Kidney (tissue), 14 donors: Measurements from ENCODE around the gene NTSR1. TPM values are rescaled to one million over a fixed set of nuclear protein-coding genes. Genes with fewer than 3 reads are reported as not detected.

ENCODE experiments used
- DNase-seq, 5 donors: peaks; one replicate each; pipeline ENCODE4 v3.0.0-alpha.2; 2013 to 2020
- FAIRE-seq: peaks from 2 replicates; lab custom pipeline; 2012; peaks lifted over from hg19 to GRCh38; lab: Jason Lieb, UNC
- H3K27ac ChIP-seq, 2 donors: one replicate each; pipeline ENCODE4 v1.7.0; 2013; ENCODE audit warnings: low read depth in 2 of 2, low read length in 2 of 2, inconsistent platforms in 1 of 2
- H3K27me3 ChIP-seq: one replicate; pipeline ENCODE4 v1.7.1; 2013; ENCODE audit warnings: low read length, inconsistent platforms; ENCODE audit not compliant: control insufficient read depth, insufficient read depth
- H3K36me3 ChIP-seq, 3 donors: one replicate each; pipeline versions ENCODE4 v1.7.0 to v1.7.1; 2013; ENCODE audit warnings: low read length in 3 of 3, control low read depth in 1 of 3, inconsistent platforms in 1 of 3; ENCODE audit not compliant: insufficient read depth in 3 of 3, control insufficient read depth in 2 of 3
- H3K4me1 ChIP-seq, 3 donors: one replicate each; pipeline versions ENCODE4 v1.7.0 to v1.7.1; 2013; ENCODE audit warnings: low read length in 3 of 3, inconsistent platforms in 1 of 3, low read depth in 1 of 3; ENCODE audit not compliant: control insufficient read depth in 2 of 3, insufficient read depth in 2 of 3
- H3K4me3 ChIP-seq, 3 donors: one replicate each; pipeline versions ENCODE4 v1.7.0 to v1.8.1; 2013; ENCODE audit warnings: low read length in 3 of 3, control low read depth in 1 of 3, inconsistent platforms in 1 of 3
- H3K9ac ChIP-seq, 3 donors: one replicate each; pipeline versions ENCODE4 v1.7.0 to v1.7.1; 2013; ENCODE audit warnings: low read length in 3 of 3, control low read depth in 1 of 3, inconsistent platforms in 1 of 3
- H3K9me3 ChIP-seq, 3 donors: one replicate each; pipeline versions ENCODE4 v1.7.0 to v1.7.1; 2013; ENCODE audit warnings: low read length in 3 of 3, control low read depth in 1 of 3, inconsistent platforms in 1 of 3; ENCODE audit not compliant: control insufficient read depth in 2 of 3, insufficient read depth in 1 of 3
- intact Hi-C: fragments of 100-400 bp; cut with DNase I; formaldehyde crosslinking; loops from one replicate; pipeline ENCODE4 v1.11.1; 2022
- polyA plus RNA-seq: library from polyadenylated mRNA; stranded (reverse); fragments of 350-450 nt; fragmentation: Illumina TruSeq; extraction: RNeasy Lipid Tissue Mini Kit (QIAGEN cat#74804); gene quantifications from one replicate; pipeline ENCODE4 v1.2.3, GENCODE V29; 2014; ENCODE audit warnings: low read depth, low replicate concordance; ENCODE audit not compliant: insufficient read depth
- total RNA-seq: library from RNA; stranded (reverse); fragmentation: NEBNext Ultra II Directional; extraction: Animal tissue kit (Norgen Biotek cat#: 25700); gene quantifications from one replicate; pipeline ENCODE4 v1.2.1, GENCODE V29; 2021
- TF ChIP-seq, protein P1 (sequence below): IDR thresholded peaks from 3 replicates; pipeline ENCODE4 v1.5.1; 2012; ENCODE audit warnings: mild to moderate bottlenecking, moderate library complexity, borderline replicate concordance; ENCODE audit not compliant: insufficient read depth; ENCODE audit errors: extremely low read depth
- donor health status: control.
- donor health status: control.
- donor health status: control.
- donor health status: control.
- donor health status: control.
- donor health status: DM: yes; HTN: yes; CAD: no.
- donor health status: Normal renal cell carcinoma (clear cell type).

The NTSR1 gene
- total and polyA plus RNA-seq, 2 donors from 2014 or later: 0.09 TPM; not detected in 1

DNA sequence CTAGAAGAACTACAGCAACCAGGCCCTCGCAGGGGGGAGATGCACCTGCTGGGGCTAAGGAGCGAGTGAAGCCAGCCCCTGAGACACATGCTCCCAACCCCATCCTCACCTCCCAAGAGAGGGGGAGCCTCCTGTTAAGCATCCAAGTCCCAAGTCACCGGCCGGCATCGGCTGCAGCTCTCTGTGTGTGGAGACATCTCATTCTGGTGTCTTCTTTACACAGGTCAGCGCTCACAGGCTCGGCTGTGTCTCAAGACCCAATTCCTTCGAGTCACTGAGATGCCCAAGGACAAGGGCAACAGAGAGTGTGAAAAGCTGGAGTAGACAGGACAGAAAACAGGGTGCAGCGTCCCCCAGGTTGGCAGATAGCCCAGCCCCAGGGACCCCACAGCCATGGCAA, 66.6 kb downstream of the NTSR1 start:
- DNase-seq (no peak), FAIRE-seq (no peak)
- TF ChIP-seq, protein P1, sequence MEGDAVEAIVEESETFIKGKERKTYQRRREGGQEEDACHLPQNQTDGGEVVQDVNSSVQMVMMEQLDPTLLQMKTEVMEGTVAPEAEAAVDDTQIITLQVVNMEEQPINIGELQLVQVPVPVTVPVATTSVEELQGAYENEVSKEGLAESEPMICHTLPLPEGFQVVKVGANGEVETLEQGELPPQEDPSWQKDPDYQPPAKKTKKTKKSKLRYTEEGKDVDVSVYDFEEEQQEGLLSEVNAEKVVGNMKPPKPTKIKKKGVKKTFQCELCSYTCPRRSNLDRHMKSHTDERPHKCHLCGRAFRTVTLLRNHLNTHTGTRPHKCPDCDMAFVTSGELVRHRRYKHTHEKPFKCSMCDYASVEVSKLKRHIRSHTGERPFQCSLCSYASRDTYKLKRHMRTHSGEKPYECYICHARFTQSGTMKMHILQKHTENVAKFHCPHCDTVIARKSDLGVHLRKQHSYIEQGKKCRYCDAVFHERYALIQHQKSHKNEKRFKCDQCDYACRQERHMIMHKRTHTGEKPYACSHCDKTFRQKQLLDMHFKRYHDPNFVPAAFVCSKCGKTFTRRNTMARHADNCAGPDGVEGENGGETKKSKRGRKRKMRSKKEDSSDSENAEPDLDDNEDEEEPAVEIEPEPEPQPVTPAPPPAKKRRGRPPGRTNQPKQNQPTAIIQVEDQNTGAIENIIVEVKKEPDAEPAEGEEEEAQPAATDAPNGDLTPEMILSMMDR: no peak
- H3K36me3 ChIP-seq: no peaks in the 10 kb centered on the region
- intact Hi-C loops: no loop called here
- no peak overlapping the region for H3K4me3 ChIP-seq
- no peaks in the 10 kb centered on the region for H3K9me3 ChIP-seq
- H3K27me3 ChIP-seq: no peaks in the 10 kb centered on the region
- no peak overlapping the region for H3K9ac ChIP-seq
- peaks cover 0 to 37% (median 0%) of the 10 kb centered on the region in 3 donors for H3K4me1 ChIP-seq
- H3K27ac ChIP-seq: no peak overlapping the region

DNA sequence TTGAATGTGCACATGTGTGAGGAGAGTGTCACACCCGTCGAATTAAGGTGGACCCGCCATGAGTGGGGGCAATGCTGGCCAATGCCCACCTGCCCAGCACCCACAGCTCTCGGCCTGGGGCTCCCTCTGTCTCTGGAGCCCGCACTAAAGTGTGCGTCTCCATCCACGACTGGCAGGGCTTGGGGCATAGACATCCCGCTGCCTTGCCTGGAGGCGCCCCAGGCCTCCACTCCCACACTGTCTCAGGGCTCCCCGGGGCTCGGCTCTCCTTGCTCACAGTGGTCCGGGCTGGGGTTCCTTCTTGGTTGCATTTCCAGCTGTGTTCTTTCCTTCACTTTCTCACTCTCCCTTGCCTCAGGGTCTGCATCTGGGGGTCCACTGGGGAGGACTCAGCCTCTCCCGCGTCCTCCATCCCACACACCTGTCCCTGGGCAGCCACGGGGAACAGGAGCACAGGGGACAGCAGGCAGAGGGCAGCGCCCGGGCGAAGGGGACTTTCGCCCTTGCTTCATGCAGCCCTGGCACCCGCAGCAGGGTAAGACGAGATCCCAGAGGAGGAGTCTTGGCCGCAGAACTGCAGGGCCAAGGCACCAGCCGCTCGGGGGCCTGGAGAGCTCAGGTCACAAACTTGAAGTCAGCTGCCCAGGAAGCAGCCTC, 67.5 kb downstream of the NTSR1 start:
- intact Hi-C loops: no loop called here
- no peaks in the 10 kb centered on the region for H3K36me3 ChIP-seq
- TF ChIP-seq, protein P1: no peak
- no peaks in the 10 kb centered on the region for H3K27me3 ChIP-seq
- no peak for DNase-seq
- H3K9ac ChIP-seq: peak overlapping the region in 2 of 3 donors; percentile 12 to 58
- no peaks in the 10 kb centered on the region for H3K9me3 ChIP-seq
- H3K4me1 ChIP-seq: peaks cover 0 to 32% (median 0%) of the 10 kb centered on the region in 3 donors
- H3K27ac ChIP-seq: peak overlapping the region; percentile 57 to 87
- H3K4me3 ChIP-seq: peak overlapping the region in 2 of 3 donors; percentile 32 to 55
- no peak for FAIRE-seq

DNA sequence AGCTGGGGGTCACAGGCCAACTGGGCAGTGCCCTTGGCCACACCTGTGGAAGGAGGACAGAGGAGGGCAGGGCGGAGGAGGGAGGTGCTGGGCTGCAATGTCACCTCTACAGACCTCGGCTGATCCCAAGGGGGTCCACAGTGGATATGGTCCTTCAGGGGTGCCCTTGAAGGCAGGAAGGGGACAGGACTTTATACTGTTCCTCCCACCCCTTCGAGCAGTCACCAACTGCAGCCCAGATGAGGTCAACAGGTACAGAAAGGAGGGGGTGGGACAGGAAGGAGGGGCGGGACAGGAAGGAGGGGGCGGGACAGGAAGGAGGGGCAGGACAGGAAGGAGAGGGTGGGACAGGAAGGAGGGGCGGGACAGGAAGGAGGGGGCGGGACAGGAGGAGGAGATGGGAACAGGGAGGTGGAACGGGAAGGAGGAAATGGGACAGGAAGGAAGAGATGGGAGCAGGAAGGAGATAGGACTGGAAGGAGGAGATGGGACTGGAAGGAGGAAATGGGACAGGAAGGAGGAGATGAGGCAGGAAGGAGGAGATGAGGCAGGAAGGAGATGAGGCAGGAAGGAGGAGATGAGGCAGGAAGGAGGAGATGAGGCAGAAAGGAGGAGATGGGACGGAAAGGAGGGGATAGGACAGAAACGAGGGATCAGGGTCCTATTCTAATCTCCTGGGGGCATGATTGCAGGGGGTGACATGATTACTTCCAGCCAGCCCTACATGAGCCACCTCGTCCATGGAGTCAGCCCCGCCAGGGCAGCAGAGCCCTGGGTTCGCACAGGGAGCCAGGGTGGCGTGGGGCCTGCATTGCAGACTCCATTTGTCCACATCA, 68.3 kb downstream of the NTSR1 start:
- peak overlapping the region; percentile 57 to 87 for H3K27ac ChIP-seq
- peaks cover 0 to 29% (median 0%) of the 10 kb centered on the region in 3 donors for H3K4me1 ChIP-seq
- H3K27me3 ChIP-seq: no peaks in the 10 kb centered on the region
- intact Hi-C loops: no loop called here
- TF ChIP-seq, protein P1: no peak
- peak overlapping the region in 2 of 3 donors; percentile 12 to 58 for H3K9ac ChIP-seq
- peak in 1 of 5 donors; percentile 55 for DNase-seq
- H3K36me3 ChIP-seq: no peaks in the 10 kb centered on the region
- peak overlapping the region; percentile 6 to 55 (median 32) for H3K4me3 ChIP-seq
- no peak for FAIRE-seq
- H3K9me3 ChIP-seq: no peaks in the 10 kb centered on the region
